ENCODE results near the gene ZNF212.

The ZNF212 gene

DNA sequence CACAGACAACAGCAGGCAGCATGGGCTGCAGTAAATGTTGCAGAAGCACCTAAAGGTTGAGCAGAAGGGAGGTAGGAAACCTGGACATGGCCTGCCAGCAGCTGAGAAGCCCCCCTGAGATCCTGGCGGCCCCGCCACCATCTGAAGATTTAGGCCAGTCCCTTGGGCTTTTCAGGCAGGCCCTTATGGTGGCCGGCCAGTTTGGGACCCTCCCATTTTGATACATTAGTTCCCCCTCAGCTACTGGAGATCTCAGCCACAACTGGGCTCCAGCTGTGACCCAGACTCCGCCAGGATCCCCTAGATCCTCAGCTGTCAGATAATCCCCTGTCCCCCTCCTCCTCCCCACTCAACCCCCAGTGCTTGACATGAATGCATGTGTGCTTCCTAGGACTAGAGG is 56.9 kb downstream of the ZNF212 start:
- Histone ChIP-seq H3K4me3 (ENCODE audit: low read length, poor library complexity, severe bottlenecking) (no peak overlapping the region), H3K36me3 (ENCODE audit: insufficient read depth, low read length) (no peaks in the 10 kb centered on the region), H2AFZ (ENCODE audit: low read length) (no peak overlapping the region)

DNA sequence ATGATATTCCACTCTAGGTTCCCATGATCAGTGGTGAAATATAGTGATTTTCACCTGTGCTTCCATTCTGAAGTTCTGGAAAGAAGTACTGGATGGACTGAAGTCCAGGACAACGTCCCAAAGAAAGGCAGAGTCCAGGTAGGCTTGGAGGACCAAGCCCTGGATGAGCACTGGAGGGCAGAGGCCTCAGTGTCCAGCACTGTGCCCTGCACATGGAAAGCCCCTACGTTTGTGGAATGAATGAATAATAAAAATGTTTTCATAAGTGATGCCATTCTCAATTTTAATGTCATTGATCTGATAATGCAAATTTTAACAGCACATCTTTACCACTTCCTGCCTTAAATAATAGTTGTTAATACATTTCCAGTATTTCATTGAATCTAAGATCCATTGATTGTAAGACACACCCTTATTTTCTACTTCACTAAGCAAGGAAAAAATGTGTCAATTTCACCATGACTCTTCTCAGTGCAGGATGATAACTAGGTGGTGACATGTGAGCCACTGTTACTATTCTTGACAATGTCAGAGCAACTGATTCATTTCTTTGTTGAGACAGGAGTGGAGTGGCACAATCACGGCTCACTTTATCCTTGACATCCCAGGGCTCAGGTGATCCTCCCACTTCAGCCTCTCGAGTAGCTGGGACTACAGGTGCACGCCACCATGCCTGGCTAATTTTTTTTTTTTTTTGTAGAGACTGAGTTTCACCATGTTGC is 57.7 kb downstream of the ZNF212 start:
- Histone ChIP-seq H3K9me2 (replicated peaks; ENCODE audit: low read depth, low read length) (no peaks in the 10 kb centered on the region), H3K27me3 (ENCODE audit: insufficient read depth, low read length, poor library complexity, severe bottlenecking) (no peaks in the 10 kb centered on the region), H3K4me3 (ENCODE audit: low read length, poor library complexity, severe bottlenecking) (no peak overlapping the region), H3K9me3 (ENCODE audit: insufficient read depth, low read depth, low read length) (no peaks in the 10 kb centered on the region), H3K4me1 (ENCODE audit: insufficient read depth, low read length, poor library complexity, severe bottlenecking) (no peaks in the 10 kb centered on the region), H4K20me1 (ENCODE audit: insufficient read depth, low read length, poor library complexity, severe bottlenecking) (no peaks in the 10 kb centered on the region), H3K9ac (ENCODE audit: low read depth, low read length, poor library complexity, severe bottlenecking) (no peak overlapping the region), H3K4me2 (ENCODE audit: low read depth, low read length, poor library complexity, severe bottlenecking) (no peak overlapping the region), H3K36me3 (ENCODE audit: insufficient read depth, low read length) (no peaks in the 10 kb centered on the region), H2AFZ (ENCODE audit: low read length) (no peak overlapping the region), H3F3A (ENCODE audit: low read depth) (no peaks in the 10 kb centered on the region), H3K79me2 (ENCODE audit: insufficient read depth, low read length) (no peaks in the 10 kb centered on the region)
- TF ChIP-seq EZH2phosphoT487 (IDR thresholded peaks at IDR 0.05; ENCODE audit: borderline replicate concordance): no peak

More for the DNA sequence above, 56.9 kb downstream of the ZNF212 start:
- H3K9ac ChIP-seq (ENCODE audit: low read depth, low read length, poor library complexity, severe bottlenecking): no peak overlapping the region
- no peaks in the 10 kb centered on the region for H3K9me2 ChIP-seq (replicated peaks; ENCODE audit: low read depth, low read length)
- no peaks in the 10 kb centered on the region for H3F3A ChIP-seq (ENCODE audit: low read depth)
- no peaks in the 10 kb centered on the region for H3K27me3 ChIP-seq (ENCODE audit: insufficient read depth, low read length, poor library complexity, severe bottlenecking)
- TF ChIP-seq EZH2phosphoT487 (IDR thresholded peaks at IDR 0.05; ENCODE audit: borderline replicate concordance): no peak
- TF ChIP-seq, protein P1, sequence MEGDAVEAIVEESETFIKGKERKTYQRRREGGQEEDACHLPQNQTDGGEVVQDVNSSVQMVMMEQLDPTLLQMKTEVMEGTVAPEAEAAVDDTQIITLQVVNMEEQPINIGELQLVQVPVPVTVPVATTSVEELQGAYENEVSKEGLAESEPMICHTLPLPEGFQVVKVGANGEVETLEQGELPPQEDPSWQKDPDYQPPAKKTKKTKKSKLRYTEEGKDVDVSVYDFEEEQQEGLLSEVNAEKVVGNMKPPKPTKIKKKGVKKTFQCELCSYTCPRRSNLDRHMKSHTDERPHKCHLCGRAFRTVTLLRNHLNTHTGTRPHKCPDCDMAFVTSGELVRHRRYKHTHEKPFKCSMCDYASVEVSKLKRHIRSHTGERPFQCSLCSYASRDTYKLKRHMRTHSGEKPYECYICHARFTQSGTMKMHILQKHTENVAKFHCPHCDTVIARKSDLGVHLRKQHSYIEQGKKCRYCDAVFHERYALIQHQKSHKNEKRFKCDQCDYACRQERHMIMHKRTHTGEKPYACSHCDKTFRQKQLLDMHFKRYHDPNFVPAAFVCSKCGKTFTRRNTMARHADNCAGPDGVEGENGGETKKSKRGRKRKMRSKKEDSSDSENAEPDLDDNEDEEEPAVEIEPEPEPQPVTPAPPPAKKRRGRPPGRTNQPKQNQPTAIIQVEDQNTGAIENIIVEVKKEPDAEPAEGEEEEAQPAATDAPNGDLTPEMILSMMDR (conservative IDR thresholded peaks at IDR 0.05; ENCODE audit: low read length): no peak
- no peak overlapping the region for H3K4me2 ChIP-seq (ENCODE audit: low read depth, low read length, poor library complexity, severe bottlenecking)
- no peaks in the 10 kb centered on the region for H4K20me1 ChIP-seq (ENCODE audit: insufficient read depth, low read length, poor library complexity, severe bottlenecking)
- H3K9me3 ChIP-seq (ENCODE audit: insufficient read depth, low read depth, low read length): no peaks in the 10 kb centered on the region
- H3K4me1 ChIP-seq (ENCODE audit: insufficient read depth, low read length, poor library complexity, severe bottlenecking): no peaks in the 10 kb centered on the region
- no peaks in the 10 kb centered on the region for H3K79me2 ChIP-seq (ENCODE audit: insufficient read depth, low read length)

DNA sequence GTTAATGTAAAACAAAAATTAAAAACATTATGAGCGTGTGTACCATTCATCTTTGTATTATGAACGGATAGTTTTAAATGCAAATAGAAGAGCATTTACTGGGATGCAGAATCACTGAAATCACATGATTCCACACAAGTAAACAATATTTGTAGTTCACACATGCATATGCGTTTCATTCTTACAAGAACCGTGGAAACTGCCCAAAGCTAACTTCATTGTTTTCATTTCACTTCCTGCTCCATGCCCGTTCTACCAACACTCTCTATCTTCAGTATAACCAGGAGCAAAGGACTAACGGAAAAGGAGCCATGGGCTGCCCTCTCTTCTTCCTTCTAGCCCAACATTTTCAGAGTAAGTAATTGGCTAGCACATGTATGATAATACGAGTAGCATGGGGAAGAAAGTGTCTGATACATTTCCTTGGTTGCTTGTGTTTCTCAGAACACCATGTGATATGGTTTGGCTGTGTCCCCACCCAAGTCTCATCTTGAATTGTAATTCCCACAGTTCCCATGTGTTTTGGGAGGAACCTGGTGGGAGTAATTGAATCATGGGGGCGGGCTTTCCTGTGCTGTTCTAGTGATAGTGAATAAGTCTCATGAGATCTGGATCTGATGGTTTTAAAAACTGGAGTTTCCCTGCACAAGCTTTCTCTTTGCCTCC is 61.3 kb downstream of the ZNF212 start:
- H2AFZ ChIP-seq (ENCODE audit: low read length): no peak overlapping the region

More for the DNA sequence above, 61.3 kb downstream of the ZNF212 start:
- Histone ChIP-seq H3F3A (ENCODE audit: low read depth) (no peaks in the 10 kb centered on the region), H4K20me1 (ENCODE audit: insufficient read depth, low read length, poor library complexity, severe bottlenecking) (no peaks in the 10 kb centered on the region), H3K9me3 (ENCODE audit: insufficient read depth, low read depth, low read length) (no peaks in the 10 kb centered on the region), H3K79me2 (ENCODE audit: insufficient read depth, low read length) (no peaks in the 10 kb centered on the region), H3K27me3 (ENCODE audit: insufficient read depth, low read length, poor library complexity, severe bottlenecking) (no peaks in the 10 kb centered on the region), H3K9me2 (replicated peaks; ENCODE audit: low read depth, low read length) (no peaks in the 10 kb centered on the region), H3K9ac (ENCODE audit: low read depth, low read length, poor library complexity, severe bottlenecking) (no peak overlapping the region), H3K4me2 (ENCODE audit: low read depth, low read length, poor library complexity, severe bottlenecking) (no peak overlapping the region), H3K4me1 (ENCODE audit: insufficient read depth, low read length, poor library complexity, severe bottlenecking) (no peaks in the 10 kb centered on the region), H3K36me3 (ENCODE audit: insufficient read depth, low read length) (no peaks in the 10 kb centered on the region), H3K4me3 (ENCODE audit: low read length, poor library complexity, severe bottlenecking) (no peak overlapping the region)
- TF ChIP-seq, protein P1 (conservative IDR thresholded peaks at IDR 0.05; ENCODE audit: low read length): no peak
- TF ChIP-seq EZH2phosphoT487 (IDR thresholded peaks at IDR 0.05; ENCODE audit: borderline replicate concordance): no peak

All from Loucy (cell line).